HG03064 (cell line): Measurements from ENCODE around the gene FAHD2A.
"Not testable (repeated sequence)": the region's sequence is repeated elsewhere in the genome, so short reads cannot be mapped to it uniquely, and the experiment has no call there.

Source experiments
- ATAC-seq: cut with Tn5 transposase; IDR thresholded peaks from one replicate; pipeline ENCODE4 v1.9.1; 2021; ENCODE audit warnings: low read depth; ENCODE audit not compliant: unreplicated experiment

The FAHD2A gene

DNA sequence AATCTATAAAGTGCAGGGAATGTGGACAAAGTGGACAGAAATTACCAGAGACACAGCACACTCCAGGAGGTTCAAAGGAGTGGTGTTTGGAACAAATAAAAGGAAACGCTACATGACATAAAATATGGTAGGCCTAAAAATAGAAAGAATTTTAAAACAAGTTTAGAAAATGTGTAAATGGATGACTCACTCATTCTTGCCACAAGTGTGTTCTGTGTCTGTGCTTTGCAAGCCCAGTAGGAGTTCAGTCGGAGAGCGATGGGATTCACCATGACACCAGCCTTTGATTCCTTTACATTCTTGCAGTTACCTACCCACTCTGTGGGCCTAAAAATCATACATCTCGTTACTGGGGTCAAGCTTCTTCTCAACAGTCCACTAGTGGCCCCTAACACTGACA is 30.9 kb downstream of the FAHD2A start:
- ATAC-seq, result not testable (repeated sequence)

DNA sequence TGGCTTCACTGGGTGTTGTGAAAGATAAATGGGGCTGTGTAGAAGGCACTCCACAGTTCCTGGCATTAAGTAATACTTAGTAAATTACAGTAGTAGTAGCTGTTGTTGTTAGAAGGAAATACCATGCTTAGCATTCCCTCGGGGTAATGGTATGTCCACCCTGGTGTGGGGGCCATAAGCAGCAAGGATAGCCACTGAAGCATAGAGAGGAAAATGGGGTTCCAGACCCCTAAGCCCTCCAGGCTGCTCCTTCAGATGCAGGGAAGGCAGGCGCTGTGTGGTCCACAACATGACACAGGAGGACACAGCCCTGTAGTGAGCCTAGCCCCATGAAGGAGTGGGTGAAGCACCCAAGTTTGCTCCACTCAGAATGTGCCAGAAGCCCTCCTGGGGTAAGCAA is 31.5 kb downstream of the FAHD2A start:
- ATAC-seq, result not testable (repeated sequence)

DNA sequence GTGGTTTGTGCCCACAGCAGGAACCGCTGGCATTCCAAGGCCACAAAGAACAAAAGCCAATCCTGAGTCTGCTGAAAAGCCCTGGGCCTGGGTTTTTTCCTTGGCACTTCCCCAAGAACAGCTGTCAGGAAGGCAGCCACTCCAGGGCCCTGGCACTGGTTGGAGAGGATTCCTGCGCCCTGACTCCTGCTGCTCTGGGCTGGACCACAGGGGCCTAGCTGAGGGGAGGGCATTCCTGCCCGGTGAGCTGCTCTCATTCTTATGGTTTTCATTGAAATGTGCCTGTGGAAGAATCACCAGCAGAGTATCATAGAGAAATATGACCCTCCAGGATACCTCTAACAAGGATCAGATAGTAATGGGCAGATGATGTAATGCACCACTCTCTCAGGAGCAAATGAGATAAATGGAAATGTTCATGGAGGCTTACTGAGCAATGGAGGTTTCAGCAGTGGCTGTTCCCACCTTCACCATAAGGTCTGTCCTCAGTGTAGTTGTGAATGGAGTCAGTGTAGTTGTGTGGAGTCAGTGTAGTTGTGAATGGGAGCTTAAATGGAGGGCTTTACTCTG is 32.1 kb downstream of the FAHD2A start:
- not testable (repeated sequence) for ATAC-seq

DNA sequence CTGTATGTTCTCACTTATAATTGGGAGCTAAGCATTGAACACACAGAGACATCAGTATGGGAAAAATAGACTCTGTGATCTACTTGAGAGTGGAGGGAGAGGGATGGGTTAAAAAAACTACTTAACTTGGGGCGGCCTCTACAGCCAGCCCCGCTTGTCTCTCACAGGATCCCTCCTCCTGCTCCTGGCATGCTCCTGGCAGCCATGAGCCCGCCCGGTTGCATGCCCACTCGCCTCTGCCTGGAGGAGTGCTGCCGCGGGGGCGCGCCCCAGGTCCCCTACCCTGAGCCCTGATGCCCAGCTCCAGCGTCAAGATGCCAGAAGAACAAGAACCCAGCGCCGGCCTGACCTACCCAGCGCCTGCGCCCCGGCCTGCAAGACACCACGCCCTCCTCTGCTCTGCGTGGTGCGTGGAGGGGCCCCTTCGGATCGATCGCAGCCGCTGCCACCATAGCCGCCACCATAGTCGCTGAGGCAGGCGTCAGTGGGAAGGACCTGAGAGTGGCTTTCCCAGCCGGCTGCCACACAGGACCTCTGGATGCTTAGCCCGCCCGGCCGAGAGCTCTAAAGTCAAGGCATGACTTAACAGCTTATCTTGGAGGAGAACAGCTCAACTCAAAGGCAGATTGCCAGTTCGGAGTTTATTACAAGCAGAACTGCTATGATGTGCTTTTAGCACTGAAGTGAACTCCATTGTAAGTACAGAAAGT is 32.8 kb downstream of the FAHD2A start:
- ATAC-seq, result not testable (repeated sequence)

DNA sequence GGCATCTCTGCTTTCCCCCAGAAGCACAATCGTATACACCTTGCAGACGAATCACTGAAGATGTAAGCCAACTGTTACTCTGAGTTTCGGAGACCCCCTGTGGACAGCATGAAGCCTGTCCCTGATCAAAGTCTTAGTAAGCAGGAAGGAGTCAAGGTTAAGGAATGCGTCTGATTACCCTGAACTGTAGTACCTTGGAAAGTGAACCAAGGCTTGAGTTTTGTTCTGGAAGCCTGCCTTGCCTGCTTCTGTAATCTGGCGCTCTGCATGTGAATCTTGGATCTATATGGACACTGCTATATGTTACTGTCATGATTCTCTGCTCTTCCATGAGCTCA is 33.3 kb downstream of the FAHD2A start:
- ATAC-seq, result not testable (repeated sequence)

DNA sequence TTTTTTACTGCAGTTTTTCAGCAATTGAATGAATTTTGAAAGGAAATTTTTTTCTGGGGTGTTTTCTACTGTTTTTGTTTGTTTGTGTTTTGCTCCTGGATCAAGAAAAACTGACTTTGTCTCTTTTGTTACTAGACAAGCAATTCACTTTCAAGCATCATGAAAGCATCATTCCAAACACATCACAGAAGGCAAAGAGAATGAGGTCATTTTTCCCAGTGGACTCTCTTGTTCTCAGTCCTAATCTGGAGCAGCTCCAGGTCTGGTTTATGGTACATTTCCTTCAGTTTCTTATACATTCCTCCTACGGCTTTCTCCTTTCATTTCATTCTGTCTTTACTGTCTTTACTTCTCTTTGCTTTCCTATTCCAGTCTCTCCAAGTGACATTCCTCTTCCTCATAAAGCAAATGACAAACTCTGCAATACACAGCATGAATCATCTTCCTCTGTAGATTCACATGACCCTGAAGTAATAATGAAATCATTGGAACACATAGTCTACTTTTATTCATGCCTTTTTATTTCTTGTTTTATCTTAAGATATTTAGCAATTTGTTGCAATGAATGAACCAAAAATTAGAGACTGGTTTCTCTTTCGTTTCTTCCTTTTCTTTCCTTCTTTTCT is 40.1 kb downstream of the FAHD2A start:
- ATAC-seq, result not testable (repeated sequence)

DNA sequence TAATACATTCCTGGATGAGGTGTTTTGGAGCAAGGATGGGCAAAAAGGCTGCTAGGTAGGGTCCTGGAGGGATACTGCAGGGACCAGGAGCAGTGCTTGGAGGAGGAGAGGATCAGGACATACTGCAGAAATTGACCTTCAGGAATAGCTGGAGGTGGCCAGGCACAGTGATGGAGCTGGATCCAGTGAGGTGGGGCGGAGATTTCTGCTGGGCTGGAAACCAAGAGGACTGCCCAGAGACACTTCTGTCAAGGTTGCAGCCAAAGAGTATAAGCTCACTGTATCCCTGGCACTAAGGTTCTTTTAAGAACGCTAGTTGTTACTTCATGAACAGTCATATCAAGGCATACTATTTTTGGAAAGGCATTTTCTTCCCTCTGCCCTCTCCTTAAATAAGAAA is 42.8 kb downstream of the FAHD2A start:
- ATAC-seq, result not testable (repeated sequence)

DNA sequence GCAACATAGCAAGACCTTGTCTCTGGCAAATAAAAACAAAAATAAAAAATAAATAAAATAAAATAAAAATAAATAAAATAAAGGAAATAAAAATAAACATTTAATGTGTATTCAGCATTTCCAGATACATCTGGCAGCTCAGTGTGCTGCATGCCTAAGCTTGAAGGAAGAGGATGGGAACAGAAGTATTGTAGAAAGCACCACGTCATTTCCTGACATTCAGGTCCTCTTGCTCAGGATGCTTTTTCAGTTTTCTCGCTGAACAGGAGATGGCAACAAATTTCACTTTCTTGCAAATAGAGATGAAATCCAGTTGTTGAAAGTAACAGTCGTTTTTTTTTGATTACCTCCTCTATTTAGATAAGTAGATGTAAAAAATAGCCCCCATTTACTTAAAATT is 60.8 kb downstream of the FAHD2A start:
- ATAC-seq, result not testable (repeated sequence)
